Neural progenitor cell (in vitro differentiated cells): Measurements from ENCODE around the gene ATRN.

Experiments used
- EZH2 ChIP-seq: fragments of 200-600 bp; sonication (generic); IDR thresholded peaks from 2 replicates; pipeline ENCODE4 v1.6.1; 2017; ENCODE audit warnings: antibody characterized with exemption, mild to moderate bottlenecking, moderate library complexity
- TF ChIP-seq, protein P1 (sequence below): fragments of 200-600 bp; sonication (generic); IDR thresholded peaks from 2 replicates; pipeline ENCODE4 v1.5.1; 2017; ENCODE audit warnings: antibody characterized with exemption, mild to moderate bottlenecking

DNA sequence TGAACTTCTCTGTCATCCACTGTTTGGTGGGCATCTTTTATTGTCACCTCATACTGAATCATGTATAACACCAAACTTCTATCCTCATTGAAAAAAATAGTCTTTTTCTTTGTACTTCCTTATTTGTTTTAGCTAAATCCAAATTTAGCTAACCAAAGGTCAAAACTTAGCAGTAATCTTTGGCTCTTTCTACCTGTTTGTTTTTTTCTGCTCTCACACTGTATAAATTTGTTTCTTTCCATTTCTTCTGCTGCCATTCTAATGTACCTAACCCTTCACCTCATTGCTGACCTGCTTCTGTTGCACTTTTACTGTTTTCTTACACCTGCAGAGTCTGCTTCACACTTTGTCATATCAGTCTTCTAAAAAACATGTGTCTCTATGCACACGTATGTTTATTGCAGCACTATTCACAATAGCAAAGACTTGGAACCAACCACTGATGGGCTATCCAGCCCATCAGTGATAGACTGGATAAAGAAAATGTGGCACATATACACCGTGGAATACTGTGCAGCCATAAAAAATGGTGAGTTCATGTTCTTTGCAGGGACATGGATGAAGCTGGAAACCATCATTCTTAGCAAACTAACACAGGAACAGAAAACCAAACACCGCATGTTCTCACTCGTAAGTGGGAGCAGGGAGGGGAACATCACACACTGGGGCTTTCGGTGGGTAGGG is 7.2 kb downstream of the ATRN start:
- TF ChIP-seq, protein P1, sequence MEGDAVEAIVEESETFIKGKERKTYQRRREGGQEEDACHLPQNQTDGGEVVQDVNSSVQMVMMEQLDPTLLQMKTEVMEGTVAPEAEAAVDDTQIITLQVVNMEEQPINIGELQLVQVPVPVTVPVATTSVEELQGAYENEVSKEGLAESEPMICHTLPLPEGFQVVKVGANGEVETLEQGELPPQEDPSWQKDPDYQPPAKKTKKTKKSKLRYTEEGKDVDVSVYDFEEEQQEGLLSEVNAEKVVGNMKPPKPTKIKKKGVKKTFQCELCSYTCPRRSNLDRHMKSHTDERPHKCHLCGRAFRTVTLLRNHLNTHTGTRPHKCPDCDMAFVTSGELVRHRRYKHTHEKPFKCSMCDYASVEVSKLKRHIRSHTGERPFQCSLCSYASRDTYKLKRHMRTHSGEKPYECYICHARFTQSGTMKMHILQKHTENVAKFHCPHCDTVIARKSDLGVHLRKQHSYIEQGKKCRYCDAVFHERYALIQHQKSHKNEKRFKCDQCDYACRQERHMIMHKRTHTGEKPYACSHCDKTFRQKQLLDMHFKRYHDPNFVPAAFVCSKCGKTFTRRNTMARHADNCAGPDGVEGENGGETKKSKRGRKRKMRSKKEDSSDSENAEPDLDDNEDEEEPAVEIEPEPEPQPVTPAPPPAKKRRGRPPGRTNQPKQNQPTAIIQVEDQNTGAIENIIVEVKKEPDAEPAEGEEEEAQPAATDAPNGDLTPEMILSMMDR: no peak
- TF ChIP-seq EZH2: no peak
